PC-9 (cell line): ENCODE results near the gene ACTN1.

Experiments used
- EZH2 ChIP-seq: fragments of 200-600 bp; sonication (generic); IDR thresholded peaks from 2 replicates; pipeline ENCODE4 v1.8.0; 2017; ENCODE audit warnings: antibody characterized with exemption, low read depth
- TF ChIP-seq, protein P1 (sequence below): fragments of 200-600 bp; sonication (generic); conservative IDR thresholded peaks from 2 replicates; pipeline ENCODE4 v1.6.1; 2017; ENCODE audit warnings: mixed run types, antibody characterized with exemption, mild to moderate bottlenecking, moderate library complexity

DNA sequence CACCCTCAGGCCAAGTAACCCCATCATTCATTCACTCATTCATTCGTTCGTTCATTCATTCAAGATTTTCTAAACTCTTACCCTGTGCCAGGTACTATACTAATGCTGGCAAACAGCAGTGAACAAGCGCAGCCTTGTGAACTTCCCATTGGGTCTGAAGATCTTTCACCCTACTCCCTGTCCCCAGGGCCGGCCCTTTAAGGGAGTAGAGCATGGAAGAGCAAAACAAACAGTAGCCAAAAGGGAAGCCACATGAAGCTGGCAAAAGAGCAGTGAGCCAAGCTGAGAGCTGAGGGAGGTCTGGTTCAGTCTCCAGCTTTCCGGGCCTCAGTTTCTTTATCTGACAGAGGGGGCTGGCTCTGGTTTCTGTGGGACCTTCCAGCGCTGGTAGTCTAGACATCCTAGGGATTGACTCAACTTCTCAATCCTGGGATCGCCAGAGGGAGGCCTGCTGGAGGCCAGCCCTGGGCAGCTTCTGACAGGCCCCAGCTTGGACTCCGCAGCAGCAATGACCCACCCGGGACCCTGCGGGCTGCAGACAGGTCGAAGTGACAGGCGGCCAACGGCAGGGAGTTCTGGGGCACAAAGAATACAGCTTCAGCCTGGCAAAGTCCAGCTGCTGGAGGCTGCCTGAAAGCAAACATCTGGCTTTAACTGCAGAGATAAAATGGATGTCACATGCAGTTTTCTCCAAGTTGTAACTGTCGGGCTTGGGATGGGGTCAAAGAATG is 27.1 kb downstream of the ACTN1 start:
- TF ChIP-seq, protein P1, sequence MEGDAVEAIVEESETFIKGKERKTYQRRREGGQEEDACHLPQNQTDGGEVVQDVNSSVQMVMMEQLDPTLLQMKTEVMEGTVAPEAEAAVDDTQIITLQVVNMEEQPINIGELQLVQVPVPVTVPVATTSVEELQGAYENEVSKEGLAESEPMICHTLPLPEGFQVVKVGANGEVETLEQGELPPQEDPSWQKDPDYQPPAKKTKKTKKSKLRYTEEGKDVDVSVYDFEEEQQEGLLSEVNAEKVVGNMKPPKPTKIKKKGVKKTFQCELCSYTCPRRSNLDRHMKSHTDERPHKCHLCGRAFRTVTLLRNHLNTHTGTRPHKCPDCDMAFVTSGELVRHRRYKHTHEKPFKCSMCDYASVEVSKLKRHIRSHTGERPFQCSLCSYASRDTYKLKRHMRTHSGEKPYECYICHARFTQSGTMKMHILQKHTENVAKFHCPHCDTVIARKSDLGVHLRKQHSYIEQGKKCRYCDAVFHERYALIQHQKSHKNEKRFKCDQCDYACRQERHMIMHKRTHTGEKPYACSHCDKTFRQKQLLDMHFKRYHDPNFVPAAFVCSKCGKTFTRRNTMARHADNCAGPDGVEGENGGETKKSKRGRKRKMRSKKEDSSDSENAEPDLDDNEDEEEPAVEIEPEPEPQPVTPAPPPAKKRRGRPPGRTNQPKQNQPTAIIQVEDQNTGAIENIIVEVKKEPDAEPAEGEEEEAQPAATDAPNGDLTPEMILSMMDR: no peak
- no peak for TF ChIP-seq EZH2
